GM18517 (cell line): ENCODE measurements around the gene OGA.

Experiments
- ATAC-seq: cut with Tn5 transposase; IDR thresholded peaks from one replicate; pipeline ENCODE4 v1.9.1; 2021; ENCODE audit warnings: mild to moderate bottlenecking, moderate library complexity; ENCODE audit not compliant: unreplicated experiment

The OGA gene

GRCh38 chr10:101818119-101818871, at the start of gene OGA:
TSS of gene OGA (minus strand) at chr10:101818444. CDS start at chr10:101818022, 422 bp downstream.
- peak; percentile 80 for ATAC-seq

- ATAC-seq: no peak
These were observed 49.7 kb upstream of the OGA start for GRCh38 chr10:101867931-101868330.

DNA sequence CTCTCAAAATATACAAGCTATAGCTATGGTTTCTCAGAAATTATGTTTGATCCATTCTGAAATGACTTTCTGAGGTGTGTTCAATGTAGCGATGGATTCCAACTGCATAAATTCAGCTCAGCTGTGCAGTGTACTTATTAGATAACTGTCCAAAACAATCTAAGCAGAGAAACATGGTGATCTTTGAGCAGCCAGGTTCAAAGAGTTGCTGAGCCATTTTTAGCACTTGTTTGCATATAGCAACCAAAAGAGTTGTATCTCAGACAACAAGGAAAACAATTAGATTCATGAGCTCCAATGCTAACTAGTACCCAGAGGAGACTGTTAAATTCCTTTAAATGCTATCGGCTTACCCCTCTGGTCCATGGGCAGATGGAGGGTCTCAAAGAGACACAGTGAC, 41.3 kb upstream of the OGA start:
- peak; percentile 41 for ATAC-seq

- ATAC-seq: peak; percentile 79
These were observed 40.7 kb upstream of the OGA start for GRCh38 chr10:101858723-101859500.

GRCh38 chr10:101857802-101858476, 39.7 kb upstream of the OGA start:
- ATAC-seq: no peak

DNA sequence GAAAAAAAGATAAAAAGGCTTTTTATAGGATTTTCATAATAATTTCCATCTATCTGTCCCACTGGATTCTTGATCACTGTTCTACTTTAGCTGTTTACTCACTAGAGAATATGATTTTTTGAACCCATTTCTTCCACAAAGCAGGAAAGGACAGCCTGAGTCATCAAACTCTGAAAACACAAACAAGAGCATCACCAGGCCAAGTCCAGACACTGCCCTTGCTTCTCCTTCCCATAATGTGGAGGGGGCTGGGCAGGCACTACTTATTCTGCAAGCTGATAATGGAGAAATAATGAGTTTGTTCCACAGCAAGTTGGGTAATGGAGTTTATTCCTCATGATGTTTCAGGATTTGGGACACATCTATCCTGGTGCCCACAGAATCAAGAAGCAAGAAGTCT, 38.4 kb upstream of the OGA start:
- no peak for ATAC-seq

- no peak for ATAC-seq
These were observed 33.3 kb upstream of the OGA start for GRCh38 chr10:101851411-101852116.

GRCh38 chr10:101850749-101851148, 32.5 kb upstream of the OGA start:
- ATAC-seq: no peak

DNA sequence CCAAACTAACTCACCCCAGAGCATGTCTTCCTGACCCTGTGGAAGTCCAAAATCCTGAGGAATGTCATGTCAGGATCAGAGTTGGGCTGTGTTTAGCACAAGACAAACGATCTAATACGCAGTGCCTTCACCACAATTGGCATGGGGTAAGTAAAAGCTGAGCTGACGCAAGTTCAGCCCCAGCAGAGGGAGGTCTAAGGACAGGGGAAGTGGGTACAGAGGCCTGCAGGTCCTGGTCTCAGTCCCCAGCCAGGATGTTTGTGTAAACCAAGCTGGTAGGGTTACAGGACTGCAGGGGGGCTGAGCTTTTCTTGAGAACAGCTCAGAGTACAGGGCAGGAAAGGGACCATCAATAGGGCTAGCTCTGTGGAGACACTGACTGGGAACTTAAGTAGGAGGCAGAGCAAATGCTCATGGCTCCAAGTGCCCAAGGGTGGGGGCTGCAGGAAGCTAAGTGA, 30.7 kb upstream of the OGA start:
- ATAC-seq: no peak

DNA sequence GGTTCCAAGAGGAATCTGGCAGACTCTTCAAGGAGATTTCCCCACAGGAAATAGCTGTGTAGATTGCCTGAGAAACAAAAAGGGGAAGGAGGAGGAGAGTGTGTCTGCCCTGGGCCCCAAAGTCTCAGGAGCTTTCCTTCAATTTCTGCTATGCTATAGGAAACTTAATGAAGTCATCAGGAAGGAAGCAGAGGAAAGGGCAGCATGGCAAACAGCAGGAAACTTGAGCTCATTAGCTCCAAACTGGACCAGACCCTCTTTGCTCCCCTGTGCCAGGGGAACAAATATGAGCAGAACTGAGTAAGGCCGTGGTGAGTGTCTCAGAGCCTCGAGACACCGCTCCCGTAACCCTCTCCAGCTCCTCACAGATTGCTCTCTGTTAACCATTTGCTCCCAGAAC, 30.2 kb upstream of the OGA start:
- no peak for ATAC-seq

DNA sequence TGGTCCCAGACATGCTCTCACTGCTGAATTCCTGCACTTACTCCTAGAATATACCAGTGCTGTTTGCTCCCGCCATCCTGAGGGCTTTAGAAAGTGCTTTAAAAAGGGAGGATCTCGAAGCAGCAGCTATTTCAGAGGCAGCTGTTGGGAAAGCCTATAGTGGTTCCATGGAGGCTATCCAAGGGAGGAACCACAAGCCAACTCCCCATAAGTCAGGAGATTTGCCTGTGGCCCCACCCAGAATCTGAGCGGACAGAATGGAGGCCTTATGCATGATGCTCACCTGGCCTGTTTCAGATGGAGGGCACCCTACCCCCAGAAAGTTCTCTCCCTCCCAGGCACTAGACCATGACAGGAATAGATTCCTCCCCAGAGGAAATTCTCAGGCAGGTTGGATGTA, 27.6 kb upstream of the OGA start:
- ATAC-seq: no peak

DNA sequence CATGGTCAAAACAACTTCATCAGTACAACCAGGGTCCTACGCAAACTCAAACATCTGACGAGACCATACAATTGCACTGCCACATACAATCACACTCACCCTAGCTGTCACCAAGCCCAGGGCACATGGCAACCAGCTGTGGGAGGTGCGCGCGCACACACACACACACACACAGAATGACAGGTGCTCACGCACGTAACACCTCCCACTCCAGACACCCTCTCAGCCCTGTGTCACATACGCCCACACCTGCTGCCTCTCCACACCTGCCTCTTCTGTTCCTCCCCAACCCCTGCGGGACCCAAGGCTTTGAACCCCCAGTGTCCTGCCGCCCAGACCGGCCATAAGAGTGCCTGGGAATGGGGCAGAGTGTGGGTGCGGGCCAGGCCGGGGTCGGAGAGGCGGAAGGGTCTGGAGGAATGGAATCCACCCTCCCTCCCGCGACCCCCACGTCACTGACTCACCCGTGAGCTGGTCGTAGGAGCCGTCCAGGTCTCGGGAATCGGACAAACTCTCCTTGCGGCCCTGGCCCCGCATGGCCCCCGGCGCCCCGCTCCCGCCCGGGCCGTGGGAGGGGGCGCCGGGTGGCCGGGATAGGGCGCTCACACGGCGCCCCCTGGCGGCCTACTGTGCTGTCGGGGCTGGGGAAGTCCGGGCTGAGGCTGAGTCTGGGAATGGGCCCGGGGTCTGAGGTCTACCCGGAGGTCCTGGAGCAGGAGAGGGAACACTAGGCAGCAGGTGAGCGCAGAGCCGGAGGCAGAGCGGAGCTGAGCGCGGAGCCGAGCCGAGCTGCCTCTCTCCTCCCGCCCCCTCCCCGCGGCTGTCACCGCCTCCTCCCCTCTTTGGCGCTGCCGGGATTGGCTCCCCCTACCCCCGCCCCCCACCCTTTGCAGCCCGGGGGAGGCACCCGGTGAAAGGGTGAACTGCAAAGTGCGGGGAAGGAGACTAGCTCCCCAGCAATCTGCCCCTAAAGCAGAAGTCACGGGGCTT, 25.1 kb upstream of the OGA start, which contains the start of gene KCNIP2:
TSS of gene KCNIP2 (minus strand) at position 769 of the 990 bp plus-strand sequence. CDS start at position 537, 232 bp downstream.
- no peak for ATAC-seq

- no peak for ATAC-seq
These were observed 23.6 kb upstream of the OGA start for GRCh38 chr10:101841826-101842225.

- ATAC-seq: peak; percentile 63
These were observed 22.7 kb upstream of the OGA start for GRCh38 chr10:101840741-101841453.

- no peak for ATAC-seq
These were observed 21.9 kb upstream of the OGA start for GRCh38 chr10:101840102-101840684.

DNA sequence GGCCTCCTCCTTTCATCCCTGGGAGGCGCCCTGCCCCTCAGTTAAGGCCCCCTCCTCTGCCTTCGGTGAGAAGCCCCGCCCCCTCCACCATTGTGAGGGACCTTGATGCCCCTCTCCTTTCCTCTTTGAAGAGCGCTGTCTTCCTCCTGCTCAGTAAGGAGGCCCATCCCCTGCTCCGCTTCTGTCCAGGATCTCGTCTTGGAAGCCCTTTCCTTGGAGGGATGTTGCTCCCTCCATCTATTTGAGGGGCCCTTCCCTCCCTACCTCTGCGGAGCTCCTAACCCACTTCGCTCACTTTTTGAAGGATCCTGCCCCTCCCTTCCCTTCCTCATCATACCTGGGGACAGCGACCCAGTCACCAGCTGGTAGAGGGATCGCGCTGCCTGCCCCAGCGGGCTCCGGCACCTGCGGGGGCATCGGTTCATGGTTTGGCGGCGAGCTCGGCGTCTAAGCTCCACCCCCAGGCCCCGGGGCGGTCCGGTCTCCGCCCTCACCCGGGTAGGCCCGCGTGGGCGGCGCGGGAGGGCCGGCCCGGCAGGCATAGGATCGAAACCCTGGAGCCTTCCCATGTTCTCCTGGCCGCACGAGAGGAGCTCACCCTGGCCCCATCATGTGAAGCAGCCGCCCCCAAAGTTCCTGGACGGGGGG, 21.3 kb upstream of the OGA start:
- no peak for ATAC-seq

- ATAC-seq: no peak
These were observed 20.8 kb upstream of the OGA start for GRCh38 chr10:101839002-101839401.

- no peak for ATAC-seq
These were observed 20.2 kb upstream of the OGA start for GRCh38 chr10:101838416-101838970.
